SIG-M5 (cell line): Measurements from ENCODE around the gene FADS2.

ENCODE experiments used
- DNase-seq: peaks from one replicate; lab custom pipeline; 2025; lab: John Stamatoyannopoulos, UW

FADS2 gene

DNA sequence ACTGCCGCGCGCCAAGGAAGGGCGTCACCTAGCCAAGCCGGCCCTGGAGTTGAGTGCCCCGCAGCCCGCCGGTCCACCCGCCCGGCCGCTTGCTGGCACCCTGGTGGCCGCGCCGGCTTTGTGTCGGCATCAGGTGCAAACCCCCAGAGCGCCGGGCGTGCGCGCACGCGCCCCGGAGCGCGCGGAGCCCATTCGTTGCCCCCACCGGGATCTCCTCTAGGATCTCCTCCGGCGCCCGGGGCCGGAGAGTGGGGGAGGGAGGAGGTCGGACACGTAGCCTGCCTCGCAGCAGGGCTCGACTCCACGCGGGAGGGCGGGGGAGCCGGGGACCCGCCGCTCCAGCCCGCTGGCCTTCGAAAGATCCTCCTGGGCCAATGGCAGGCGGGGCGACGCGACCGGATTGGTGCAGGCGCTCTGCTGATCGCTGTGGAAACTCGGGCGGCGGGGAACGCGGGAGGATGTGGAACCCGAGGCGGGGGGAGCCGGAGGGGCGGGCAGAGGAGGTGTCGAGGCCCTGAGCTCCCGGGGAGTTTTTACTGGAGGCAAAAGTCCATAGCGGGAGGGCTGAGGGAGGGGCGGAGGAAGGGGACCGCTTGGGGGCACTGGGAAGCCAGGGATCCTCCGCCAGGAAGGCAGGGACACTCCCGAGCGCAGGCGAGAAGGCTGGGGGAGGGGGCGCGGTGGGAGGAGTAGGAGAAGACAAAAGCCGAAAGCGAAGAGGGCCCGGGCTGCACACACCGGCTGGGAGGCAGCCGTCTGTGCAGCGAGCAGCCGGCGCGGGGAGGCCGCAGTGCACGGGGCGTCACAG, at the start of gene FADS2:
Gene FADS2 (plus strand): TSS at position 730 of the 808 bp plus-strand sequence. CDS start 91 bp downstream, outside the sequence.
- peak; percentile 31 for DNase-seq

DNA sequence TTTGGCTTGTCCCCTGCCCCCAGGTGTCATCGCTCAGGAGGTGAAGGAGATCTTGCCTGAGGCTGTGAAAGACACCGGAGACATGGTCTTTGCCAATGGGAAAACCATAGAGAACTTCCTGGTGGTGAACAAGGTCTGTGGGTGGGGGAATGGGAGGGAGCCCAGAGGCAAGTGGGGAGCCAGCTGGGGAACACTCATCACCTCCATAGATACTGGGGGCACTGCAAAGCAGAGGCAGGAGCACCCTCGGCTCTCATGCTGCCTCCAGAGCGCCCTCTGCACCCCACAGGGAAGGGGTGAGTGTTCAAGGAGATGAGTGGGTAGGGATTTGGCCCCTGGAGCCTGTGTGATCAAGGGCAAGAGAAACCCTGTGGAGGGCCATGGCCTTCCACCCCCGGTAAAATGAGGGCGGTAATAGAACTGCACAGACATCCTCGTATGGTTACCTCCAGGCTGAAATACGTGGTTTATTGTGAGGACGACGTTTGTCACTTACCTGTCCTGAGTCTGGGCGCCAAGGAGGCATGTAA, 49.7 kb upstream of the FADS2 start:
- no peak for DNase-seq

DNA sequence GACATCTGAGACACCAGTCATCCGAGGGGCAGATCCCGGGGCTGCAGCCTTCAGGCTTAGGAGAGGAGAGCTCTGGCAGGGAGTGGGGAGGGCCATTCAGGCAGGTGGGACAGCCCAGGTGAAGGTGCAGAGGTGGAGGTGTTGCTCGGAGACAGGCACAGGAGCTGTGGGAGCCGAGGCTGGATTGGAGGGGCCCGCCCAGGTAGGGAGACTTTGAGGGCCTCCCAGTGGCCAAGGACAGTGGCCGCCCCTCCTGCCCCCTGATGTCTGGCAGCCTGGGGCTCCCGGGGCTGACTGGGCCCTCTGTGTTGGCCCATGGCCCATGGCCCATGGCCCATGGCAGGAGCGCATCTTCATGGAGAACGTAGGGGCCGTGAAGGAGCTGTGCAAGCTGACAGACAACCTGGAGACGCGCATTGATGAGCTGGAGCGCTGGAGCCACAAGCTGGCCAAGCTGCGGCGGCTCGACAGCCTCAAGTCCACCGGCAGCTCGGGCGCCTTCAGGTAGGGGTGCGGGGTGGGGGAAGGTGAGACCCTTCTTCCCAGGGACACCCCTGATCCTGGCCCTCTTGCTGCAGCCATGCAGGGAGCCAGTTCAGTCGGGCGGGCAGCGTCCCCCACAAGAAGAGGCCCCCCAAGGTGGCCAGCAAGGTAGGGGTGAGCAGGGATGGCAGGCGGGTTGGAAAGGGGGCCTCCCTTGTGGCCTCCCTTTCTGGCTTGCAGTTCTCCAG, 49.0 kb upstream of the FADS2 start:
- DNase-seq = no peak

DNA sequence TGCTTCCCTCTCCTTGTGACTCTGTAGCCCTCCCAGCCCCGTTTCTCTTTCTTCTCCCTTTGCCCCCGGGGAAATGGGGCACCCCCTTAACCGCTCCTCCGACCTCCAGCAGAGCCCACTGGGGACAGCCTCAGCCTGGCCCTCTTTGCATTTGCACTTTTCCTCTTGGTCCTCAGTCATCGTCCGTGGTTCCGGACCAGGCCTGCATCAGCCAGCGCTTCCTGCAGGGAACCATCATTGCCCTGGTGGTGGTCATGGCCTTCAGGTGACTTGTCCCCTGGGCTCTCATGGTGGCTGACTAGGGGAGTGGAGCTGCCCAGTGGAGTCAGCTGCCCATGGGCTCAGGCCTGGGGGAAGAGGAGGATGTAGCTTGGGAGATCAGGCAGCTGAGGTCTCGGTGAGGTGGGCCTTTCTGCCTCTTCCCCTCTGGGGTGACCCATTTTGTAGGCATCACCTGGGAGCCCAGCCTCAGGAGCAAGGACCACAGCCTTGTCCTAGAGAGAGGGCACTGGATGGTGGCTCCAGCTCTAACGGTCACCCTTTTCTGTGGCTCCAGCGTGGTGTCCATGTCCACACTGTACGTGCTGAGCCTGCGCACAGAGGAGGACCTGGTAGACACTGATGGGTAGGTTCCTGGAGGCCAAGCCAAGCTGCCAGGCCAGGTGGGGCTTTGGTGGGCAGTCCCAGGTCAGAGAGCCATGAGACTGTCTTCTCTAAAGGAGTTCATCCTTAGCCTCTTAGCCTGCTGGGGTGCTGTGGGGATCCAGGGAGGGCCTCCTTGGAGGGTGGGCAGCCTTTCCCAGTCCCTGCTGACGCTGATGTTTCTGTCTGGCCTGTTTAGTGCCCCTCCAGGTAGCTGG, 48.2 kb upstream of the FADS2 start:
- no peak for DNase-seq

- DNase-seq = no peak
Measured at GRCh38 chr11:61780581-61781162, 47.4 kb upstream of the FADS2 start.

GRCh38 chr11:61781585-61781984, 46.5 kb upstream of the FADS2 start:
- no peak for DNase-seq

GRCh38 chr11:61782299-61782698, 45.8 kb upstream of the FADS2 start:
- DNase-seq = no peak

DNA sequence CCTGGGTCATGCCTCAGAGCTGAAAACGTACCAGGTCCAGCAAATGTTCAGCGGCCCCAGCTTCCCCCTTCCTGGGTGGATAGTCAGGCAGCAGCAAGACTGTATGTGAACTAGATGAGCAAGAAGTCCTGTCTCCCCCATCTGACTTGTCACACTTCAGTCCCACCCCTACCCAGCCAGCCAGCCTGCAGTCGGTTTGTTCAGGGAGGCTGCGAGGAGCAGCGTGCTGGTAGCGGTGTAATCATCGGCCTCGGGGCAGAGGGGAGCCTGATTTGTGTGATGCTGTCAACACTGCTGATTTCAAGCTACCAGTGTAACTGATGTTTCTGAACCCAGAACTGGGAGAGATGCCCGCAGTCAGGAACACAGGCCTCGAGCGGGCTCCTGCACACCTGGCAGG, 45.3 kb upstream of the FADS2 start:
- no peak for DNase-seq

GRCh38 chr11:61783717-61784505, 44.2 kb upstream of the FADS2 start:
- no peak for DNase-seq

DNA sequence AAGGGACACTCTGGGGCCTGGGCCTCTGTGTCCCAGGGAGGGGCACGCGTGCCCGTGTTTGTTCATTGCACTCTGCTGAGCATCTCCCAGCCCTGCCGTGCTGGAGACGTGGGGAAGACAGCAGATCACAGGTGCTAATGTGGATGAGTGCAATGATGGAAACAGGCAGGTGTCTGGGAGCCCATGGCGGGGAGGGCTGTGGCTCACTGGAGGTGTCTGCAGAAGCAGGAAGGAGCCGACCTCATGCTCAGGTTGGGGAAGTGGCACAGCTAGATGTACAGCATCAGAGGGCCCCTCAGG, 43.6 kb upstream of the FADS2 start:
- no peak for DNase-seq

- no peak for DNase-seq
Measured at GRCh38 chr11:61785837-61786402, 42.2 kb upstream of the FADS2 start.

GRCh38 chr11:61787928-61788491, 40.1 kb upstream of the FADS2 start:
- DNase-seq = no peak

DNA sequence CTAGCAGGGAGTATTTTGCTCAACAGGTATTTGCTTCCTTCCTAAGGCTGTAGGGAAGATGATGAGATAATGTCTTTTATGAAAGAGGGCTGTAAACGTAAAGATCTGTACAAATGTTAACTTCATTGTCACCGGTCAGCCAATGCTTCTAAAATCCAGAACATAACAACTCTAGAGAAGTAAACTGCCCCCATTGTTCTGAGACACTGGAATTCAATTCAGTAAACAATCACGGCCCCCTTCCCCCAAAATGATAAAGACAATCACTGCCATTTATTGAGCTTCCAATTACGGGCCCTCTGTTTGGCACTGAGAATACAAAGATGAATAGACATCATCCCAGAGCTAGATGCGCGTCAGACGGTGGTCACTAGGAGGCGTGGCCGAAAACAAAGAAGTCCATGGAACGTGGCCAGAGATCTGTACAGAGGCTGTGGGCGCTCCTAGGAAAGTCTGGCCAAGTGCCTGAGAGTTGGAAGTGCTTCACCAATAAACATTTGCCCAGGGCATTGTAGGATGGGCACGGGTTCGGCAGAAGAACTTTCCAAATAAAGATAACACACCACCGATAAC, 36.3 kb upstream of the FADS2 start:
- no peak for DNase-seq

DNA sequence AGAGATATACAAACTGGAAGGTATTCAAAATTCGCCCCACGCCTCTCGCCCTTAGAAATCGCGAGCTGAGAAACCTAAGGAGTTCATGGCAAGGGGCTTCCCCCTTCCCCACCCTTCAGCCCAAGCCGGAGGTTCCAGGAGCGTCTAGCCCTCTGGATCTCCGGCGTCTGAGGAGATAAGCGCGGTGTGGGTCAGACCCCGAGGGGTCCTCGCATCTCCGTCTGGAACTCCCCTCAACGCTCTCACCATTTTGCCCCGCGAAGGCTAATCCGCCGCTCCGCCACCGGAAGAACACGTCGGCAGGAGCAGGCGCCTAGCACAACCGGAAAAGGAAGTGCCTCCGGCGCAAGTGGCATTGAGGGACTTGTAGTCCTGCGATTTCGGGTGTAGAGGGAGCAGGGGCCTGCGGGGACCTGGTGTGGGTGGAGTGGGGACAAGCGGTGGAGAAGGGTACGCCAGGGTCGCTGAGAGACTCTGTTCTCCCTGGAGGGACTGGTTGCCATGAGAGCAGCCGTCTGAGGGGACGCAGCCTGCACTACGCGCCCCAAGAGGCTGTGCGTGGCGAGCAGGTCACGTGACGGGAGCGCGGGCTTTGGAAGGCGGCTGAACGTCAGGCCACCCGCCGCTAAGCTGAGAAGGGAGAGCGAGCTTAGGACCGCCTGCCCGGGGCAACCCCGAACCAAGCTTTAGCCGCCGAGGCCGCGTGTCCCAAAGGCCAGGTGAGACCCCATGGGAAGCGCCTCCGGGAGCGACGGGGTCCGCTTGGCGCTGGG, 35.6 kb upstream of the FADS2 start, which contains the start of the genes FEN1 and TMEM258:
Gene FEN1 (plus strand): TSS at position 602 of the 773 bp plus-strand sequence. CDS start 2,451 bp downstream, outside the sequence.
Gene TMEM258 (minus strand): TSS at position 290 of the 773 bp plus-strand sequence. CDS start 41 bp downstream, at position 249.
- peak; percentile 72 for DNase-seq

DNA sequence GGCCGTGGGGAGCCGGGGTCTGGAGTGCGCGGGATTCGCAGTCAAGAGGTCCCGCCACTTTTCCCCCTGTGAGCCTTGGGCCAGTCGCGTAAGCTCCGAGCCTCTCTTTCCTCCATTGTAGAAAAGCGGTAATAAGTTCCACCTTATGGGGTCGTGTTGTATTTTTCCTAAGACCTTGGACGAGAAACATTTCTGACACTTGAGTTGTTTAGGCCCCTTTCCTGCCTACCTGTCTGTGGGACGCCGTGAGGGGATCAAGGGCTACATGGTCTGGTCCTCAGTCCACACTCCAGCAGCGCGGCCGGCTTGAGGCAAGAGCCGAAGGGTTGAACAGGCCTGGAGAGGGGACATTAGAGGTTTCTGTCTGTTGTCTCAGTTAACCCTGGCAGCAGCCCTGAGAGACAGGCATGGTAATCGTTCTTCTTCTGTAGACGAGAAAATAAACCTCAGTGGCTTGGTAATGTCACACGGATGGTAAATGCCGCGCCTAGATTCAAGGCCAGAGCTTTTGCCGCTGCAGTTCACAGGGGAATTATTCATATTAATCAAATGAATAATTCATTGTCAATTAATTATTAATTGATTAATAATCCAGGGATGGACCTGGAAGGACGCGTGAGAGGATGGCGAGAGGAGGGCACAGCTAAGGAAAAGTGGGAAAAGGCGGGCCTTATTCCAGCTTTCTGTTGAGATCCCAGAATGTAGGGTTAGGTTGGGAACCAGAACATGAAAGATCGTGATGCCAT, 34.8 kb upstream of the FADS2 start:
- no peak for DNase-seq

GRCh38 chr11:61793829-61794204, 34.3 kb upstream of the FADS2 start:
- no peak for DNase-seq

GRCh38 chr11:61794579-61794978, 33.5 kb upstream of the FADS2 start:
- DNase-seq = no peak

- DNase-seq = no peak
Measured at GRCh38 chr11:61795459-61795858, 32.6 kb upstream of the FADS2 start.
